Stomach (tissue), 4 donors: Measurements from ENCODE around the gene USP40.

ENCODE experiments used
- CTCF ChIP-seq, 7 experiments: fragments of 450-650 bp in 4 of 7; fragments of 200-600 bp in 3 of 7; sonication (generic) in 3 of 7; IDR thresholded peaks; one replicate each; pipeline ENCODE4 v1.5.1; 2016 to 2019; ENCODE audit warnings: antibody characterized with exemption in 7 of 7, control low read depth in 2 of 7, mild to moderate bottlenecking in 1 of 7
- EP300 ChIP-seq: sonication (generic); formaldehyde crosslinking; IDR thresholded peaks from one replicate; pipeline ENCODE4 v1.6.1; 2017; ENCODE audit warnings: antibody characterized with exemption
- POLR2A ChIP-seq, 4 donors: fragments of 450-650 bp; IDR thresholded peaks; one replicate each; pipeline ENCODE4 v1.6.1; 2016; ENCODE audit warnings: antibody characterized with exemption in 4 of 4, control low read depth in 2 of 4, mild to moderate bottlenecking in 1 of 4, moderate library complexity in 1 of 4
- POLR2AphosphoS5 ChIP-seq, 3 donors: sonication (generic); formaldehyde crosslinking; IDR thresholded peaks; one replicate each; pipeline ENCODE4 v1.6.1; 2016; ENCODE audit warnings: antibody characterized with exemption in 3 of 3

GRCh38 chr2:233459426-233459825 is 107.2 kb downstream of the USP40 start:
- TF ChIP-seq CTCF (IDR thresholded peaks at IDR 0.05) (no peak), POLR2A (IDR thresholded peaks at IDR 0.05) (no peak), EP300 (no peak), POLR2AphosphoS5 (IDR thresholded peaks at IDR 0.05) (no peak)
